Lung microvascular endothelial cell (primary cell): ENCODE results near the gene DUS3L. TPM values are rescaled to one million over a fixed set of nuclear protein-coding genes. Genes with fewer than 3 reads are reported as not detected.
"Not testable (repeated sequence)": the region's sequence is repeated elsewhere in the genome, so short reads cannot be mapped to it uniquely, and the experiment has no call there.

Experiments
- DNase-seq, 2 donors: peaks; one replicate each; pipeline versions ENCODE4 v3.0.0 to v3.0.0-alpha.2; 2010; ENCODE audit warnings: low read depth in 2 of 2
- total RNA-seq: library from RNA; depleted of rRNA; stranded (reverse); fragments of >200 nt; gene quantifications from 2 replicates; pipeline ENCODE4 v1.2.1, GENCODE V29; 2014

Gene DUS3L
- total RNA-seq, 1 donor from 2014 or later: 19.6 TPM

DNA sequence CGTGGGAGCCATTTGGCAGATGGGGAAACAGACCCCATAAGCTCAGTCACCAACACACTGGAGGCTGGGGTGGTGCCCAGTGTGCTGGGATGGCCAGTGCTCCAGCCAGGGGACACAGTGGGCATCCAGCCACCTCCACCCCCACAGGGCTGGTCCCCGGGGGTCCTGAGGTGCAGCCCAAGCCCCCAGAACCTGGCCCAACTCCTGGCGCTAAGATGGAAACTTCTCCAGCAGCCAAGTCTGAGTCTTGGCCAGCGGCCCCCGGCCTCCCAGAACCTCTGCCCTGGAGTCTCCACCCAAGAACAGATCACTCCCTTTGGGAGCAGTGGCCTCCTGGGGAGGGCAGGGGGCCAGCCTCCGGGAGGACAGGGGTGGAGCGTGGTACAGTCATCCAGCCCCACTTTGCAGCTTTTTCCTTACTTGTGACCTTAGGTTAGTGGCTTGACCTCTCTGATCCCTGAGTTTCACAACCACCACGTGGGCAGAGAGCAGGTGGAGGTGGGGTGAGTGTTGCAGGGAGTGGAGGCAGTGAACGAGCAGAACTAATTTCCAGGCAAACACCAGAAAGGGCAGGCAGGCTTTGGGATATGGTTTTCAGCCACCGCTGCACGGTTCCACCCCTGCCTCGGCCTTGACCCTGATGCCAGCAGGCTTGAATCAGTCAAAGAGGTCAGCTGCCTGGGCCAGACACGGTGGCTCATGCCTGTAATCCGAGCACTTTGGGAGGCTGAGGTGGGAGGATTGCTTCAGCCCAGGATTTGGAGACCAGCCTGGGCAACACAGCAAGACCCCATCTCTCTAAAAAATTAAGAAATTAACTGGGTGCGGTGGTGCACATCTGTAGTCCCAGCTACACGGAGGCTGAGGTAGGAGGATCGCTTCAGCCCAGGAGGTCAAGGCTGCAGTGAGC lies 9.7 kb upstream of the DUS3L start:
- DNase-seq: no peak

DNA sequence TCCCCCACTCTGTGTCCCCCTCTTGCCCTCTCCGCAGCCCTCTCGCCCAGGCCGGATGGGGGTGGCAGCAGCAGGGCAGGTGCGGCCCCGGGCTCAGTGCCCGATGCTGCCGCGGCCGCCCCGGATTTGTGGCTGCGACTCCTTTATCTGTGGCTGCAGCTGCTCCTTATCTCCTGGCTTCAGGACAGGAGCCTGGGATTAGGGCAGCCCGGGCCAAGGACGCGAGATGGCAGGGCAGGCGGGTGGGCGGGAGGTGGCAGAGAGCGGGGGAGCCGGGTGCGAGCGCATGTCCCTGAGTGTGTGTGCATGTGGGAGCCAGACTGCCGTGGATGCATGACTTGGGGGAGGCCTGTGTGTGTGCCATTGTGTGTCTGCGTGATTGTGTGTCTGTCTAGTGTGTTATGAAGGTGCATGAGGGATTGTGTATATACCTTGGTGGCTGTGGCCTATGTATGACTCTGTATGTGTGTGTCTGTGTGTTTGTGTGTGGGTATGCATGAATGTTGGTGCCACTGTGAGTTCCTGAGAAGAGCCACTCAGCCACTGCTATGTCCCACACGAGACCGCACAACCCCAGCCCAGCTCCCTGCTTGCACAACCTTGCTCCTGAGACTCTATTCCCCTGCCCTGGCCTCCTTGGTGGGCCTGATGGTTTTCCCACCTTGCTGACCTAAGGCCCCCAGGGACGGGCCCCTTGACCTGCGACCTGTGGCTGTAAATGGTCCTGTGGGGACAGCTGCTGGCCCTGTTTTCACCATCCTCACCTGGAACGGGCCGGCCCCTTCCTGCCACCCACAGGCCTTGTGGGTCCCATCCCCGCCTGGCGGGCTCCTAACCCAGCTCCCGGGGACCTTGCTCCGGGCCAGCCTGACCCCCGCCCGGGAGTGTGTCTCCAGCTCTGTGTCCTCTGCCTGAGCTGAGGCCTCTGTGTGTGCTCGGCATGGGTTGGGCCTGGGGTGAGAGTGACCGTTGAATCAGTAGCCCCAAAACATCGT lies 8.6 kb upstream of the DUS3L start:
- no peak for DNase-seq

DNA sequence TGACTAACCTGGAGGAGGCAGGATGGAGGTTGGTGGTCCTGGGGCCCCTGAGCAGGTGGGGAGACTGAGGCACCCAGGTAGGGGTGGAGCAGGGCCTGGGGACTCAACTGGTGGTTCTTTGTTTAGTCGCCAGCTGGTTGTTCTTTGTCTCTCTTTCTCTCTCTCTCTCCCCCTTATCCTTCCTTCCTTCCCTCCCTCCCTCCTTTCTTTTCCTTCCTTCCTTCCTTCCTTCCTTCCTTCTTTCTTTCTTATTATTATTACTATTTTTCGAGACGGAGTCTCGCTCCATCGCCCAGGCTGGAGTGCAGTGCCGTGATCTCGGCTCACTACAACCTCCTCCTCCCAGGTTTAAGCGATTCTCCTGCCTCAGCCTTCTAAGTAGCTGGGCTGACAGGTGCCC lies 7.3 kb upstream of the DUS3L start:
- no peak for DNase-seq

DNA sequence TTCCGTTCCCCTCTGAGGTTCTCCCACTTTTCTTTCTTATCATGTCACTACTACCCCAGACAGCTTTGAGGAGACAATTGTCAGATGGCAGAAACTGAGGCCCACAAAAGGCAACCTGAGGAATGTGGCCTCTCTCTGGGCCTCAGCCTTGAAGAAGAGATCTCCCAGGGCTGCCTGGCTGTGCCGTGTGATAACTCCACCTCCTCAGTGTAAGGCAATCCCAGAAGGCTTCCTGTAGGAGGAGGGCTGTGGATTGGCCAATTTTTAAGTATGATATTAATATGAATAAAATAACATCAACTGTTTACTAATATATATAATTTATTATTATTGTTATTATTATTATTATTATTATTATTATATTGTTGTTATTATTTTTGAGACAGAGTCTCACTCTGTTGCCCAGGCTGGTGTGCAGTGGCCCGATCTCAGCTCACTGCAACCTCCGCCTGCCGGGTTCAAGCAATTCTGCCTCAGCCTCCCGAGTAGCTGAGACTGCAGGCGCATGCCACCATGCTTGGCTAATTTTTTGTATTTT lies 4.5 kb upstream of the DUS3L start:
- no peak for DNase-seq

DNA sequence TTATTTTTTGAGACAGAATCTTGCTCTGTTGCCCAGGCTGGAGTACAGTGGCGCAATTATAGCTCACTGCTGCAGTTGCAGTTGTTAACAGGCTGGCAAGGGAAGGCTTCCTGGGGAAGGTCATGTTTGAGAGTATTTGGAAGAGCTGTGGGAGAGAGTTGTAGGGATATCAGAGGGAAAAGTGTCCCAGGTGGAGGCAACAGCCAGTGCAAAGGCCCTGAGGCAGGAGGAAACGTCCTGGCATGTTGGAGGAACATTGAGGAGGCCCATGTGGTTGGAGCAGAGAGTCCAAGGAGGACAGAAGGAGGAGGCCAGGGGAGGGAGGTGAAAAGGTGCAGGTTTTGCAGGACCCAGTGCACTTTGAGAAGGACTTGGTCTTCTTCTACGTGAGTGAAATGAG lies 2.2 kb upstream of the DUS3L start:
- no peak for DNase-seq

DNA sequence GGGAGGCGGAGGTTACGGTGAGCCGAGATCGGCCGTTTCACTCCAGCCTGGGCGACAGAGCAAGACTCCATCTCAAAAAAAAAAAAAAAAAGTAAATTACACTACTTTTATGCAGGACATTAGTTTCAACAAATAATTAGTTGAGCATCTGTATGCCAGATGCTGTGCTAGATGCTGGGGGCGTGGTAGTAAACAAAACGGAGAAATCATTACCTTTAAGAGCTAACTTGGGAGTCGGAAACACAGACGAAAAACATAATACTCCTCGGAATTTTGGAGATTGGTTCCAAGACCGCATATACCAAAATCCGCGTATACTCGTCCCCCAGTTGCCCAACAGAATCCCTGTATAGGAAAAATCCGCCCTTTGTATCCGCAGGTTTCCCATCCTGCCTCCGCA lies 1.3 kb upstream of the DUS3L start:
- DNase-seq: no peak

DNA sequence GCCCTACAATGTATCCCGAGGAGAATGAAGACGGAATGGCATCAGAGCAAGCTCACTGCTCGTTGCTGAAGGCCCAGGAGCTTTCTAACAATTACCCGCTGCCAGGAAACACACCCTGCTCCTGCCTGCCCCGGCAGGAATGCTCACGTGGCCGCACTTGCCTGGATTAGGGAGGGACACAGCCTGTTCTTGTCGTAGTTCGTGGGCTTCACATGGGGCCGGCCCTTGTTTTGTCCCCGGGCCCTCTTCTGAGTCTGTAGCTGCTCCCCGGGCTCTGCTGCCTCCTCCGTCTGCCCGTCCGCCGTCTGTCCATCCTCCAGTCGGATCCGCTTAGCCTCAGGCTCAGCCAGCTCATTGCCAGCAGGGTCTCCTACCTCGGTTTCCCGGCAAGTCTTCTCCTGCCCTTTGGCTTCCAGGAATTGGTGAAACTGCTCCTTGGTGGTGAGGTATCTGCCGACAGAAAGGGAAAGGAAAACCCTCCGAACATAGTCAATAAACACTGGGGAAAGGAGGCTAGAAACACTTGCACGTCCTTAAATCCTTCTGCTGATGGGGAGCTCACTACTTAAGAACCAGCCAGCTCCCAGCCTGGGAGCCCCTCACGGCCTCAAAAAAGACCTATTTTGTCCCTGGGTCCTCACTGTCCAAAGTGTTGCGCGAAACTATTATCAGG lies 941 bp downstream of the DUS3L start:
- DNase-seq: no peak

DNA sequence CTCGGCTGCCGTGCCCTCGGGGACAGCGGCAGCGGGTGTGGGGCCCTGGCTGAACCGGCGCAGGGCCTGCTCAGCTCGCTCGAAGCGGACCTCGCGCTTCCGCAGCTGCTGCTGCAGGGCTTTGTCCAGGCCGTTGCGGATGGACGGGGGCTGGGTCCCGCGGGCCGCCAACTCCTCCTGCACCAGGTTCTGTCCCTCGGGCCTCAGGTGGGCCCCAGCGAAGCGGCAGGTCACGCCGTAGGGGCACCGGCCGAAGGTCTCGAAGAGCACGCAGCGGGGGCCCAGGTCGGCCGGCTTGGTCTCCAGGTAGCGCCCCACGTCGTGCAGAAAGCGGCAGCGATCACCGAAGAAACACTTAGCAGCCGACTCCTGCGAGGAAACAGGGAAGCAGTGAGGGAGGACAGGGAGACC lies 1.6 kb downstream of the DUS3L start:
- DNase-seq: no peak

DNA sequence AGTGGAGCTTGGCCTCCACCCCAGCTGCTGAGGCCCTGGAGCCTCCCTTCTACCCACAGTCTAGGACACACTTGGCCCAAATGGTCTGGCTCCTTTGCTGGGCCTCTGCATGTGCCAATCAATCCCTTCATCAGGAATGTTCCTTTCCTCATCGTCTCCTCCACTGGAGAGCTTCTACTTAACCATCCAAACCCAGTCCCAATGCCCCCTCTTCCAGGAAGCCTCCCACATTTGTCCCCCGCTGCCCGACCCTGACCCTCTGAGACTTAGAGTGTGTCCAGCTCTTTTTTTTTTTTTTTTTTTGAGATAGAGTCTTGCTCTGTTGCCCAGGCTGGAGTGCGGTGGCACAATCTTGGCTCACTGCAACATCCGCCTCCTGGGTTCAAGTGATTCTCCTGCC lies 2.5 kb downstream of the DUS3L start:
- DNase-seq: no peak

DNA sequence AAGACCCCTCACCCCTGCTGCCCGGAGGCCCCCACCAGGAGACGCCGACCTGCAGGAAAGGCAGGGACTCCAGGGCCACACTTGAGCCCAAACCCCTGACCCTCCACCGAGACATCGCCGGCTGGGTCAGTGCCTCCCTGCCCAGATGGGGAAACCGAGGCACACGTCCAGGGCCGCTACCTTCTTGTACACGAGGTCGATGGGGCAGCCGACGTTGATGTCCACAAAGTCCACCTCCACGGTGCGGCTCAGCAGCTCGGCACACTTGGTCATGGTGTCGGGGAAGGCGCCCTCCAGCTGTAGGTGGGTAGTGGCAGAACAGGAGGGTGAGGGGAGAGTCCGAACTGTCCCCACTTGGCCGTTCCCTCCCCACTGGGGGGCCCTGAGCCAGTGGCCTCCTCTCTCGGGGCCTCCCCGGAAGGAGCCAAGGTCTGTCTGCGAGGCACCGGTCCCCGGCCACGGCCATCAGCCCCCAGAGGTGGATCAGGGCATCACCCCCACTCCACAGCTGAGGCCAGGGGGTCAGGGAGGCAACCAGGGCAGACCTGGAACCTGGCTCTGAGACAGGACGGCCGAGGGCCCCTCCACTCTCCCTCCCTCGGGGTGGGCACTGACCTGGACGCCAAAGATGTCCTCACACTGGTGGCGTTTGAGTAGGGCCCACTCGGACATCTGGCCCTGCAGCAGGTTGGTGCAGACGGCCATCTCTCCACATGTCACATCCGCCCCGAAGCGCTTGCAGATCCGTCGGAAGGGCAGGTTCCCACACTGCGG lies 3.4 kb downstream of the DUS3L start:
- no peak for DNase-seq

DNA sequence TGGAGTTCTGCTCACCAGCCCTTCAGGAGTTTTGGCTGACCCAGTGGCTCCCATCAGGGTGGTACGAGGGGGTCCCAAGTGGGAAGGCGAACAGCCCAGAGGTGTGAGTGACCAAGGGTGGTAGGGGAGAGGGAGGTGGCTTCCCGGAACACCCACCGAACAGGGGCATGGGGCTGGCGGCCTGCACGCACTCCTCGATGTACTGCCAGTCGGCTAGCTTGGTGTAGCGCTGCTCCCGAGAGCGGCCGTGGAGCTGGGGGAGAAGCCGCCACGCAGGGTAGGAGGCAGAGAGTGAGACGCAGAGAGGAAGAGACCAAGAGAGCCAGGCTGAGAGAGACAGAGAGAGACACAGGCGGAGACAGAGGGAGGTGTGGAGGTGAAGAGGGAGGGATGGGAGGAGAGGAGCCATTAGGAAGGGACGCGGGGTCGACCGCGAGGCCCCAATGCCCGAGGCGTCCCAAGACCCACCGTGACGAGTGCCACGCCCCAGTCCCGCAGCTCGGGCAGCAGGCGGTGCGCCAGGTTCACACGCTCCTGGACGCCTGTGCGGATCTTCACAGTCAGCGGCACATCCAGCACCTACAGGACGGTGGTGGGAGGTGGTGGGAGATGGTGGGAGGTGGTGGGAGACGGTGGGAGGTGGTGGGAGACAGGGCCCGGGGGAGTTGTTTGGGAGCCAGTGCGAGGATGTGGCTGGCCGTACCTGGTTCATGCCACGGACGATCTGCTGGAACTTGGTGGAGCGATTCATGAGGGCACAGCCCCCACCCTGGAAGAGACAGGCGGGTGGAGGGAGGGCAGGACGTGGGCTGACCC lies 4.2 kb downstream of the DUS3L start:
- no peak for DNase-seq

DNA sequence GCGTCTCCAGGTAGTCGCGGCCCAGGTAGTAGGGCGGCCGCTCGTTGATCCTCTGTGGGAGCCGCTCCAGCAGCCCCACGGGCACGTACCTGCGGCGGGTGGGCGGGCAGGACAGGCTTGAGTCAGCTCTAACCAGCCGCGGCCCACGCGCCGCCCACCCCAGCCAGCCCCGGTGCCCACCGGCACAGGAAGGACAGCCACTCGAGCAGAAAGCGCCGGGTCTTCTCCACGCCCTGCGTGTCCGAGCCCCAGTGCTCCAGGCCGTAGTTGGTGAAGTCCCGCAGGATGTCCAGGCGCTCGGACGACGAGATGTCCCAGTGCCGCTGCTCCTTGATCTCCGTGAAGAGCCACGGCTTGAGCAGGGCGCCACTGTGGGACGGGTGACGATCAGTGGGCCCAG lies 5.5 kb downstream of the DUS3L start:
- DNase-seq: no peak

DNA sequence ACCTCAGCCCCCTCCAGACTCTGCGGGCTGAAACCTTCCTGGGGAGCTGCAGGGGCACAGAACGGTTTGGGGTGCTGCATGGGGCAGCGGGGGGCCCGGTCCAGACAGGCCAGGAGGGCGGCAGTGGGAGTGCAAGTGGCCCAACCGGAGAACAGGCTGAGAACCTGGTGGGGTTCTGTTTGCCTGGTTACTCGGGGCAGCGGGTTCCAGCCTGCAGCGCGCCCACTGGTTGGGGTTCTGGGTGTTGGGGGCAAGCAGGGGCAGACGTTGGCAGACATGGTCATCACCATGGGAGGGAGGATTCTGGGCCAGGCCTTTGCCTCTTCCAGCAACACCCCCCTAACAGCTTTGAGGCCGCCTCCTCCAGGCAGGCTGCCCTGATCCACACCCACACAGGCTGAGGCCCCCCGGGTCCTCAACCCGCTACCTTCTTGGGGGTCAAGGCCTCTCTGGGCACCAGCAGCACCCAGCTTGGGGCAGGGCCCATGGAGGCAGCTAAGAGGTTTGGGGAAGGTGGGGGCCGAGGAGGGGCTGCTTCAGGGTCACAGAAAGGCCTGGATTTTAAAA lies 6.3 kb downstream of the DUS3L start, which contains the start of gene PRR22:
TSS of gene PRR22 (minus strand) at position 166 of the 567 bp plus-strand sequence. CDS start at position 80, 86 bp downstream.
- DNase-seq: no peak

DNA sequence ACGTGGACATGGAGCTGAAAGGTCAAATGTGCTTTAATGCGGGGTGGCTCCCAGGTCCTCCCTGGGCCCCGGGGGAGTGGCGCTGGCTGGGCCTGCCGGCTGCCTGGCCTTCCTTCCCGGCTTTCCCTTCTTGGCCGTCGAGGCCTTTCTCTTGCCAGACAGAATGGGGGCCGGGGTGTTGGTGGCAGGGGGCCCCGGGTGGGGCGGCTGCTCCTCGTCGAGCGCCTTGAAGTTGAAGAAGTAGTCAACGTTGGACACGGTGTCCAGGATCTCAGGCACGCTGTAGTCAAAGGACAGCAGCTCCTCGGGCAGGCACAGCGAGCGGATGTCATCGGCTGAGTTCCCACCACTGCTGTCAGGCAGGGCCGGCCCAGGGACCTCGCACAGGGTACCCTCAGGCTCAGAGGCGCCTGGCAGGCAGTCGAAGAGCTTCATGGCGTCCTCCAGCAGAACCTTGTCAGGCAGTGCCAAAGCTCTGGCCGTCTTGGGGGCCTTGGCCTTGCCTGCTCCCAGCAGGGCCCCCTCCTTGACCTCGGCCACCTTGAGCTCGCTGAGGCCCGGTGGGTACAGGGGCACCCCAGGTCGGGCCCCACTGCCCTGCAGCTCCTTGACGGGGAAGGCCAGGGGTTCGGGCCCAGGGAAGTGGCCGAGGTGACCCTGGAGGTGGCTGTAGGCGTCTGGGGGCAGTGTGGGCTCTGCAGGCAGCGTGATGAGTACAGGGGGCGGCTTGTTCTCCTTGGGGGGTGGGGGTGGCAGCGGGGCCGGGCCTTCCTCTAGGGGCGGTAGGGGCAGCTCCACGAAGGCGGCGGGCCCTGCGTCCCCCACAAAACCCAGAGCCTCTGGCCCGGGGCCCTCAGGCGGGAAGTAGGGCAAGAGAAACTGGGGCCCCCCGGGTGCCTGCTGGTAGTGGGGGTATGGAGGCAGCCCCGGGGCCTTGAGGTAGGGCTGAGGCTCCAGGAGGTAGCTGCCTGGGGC lies 7.7 kb downstream of the DUS3L start:
- DNase-seq: no peak

DNA sequence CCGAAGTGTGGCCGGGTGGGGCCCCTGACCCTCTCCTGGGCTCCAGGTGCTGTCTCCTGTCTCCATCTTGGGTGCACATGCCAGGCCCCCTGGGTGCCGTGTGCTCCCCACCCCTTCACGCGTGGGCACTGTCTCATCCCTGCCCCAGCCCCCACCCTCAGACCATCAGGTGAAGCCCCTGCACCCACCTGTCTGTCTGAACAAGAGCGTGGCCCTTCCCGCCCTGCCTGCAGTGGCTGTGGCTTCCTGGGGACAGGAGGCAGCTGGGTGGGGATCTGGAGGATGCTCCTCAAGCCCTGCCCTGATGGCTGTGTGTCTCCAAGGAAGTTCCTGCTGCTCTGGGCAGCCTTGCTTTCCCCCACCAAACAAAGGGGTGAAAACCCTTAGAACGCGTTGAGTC lies 8.6 kb downstream of the DUS3L start:
- no peak for DNase-seq

DNA sequence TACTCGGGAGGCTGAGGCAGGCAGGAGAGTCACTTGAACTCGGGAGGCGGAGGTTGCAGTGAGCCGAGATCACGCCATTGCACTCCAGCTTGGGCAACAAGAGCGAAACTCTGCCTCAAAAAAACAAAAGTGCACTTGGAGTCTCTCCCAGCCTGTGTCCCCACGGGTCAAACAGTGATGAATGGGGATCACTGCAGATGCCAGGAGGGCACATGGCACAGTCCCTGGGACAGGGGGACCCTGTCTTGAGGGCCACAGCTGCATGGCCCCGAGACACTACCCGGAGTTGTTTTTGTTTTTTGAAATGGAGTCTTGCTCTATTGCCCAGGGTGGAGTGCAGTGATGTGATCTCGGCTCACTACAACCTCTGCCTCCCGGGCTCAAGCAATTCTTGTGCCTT lies 10.0 kb downstream of the DUS3L start:
- DNase-seq: not testable (repeated sequence)

DNA sequence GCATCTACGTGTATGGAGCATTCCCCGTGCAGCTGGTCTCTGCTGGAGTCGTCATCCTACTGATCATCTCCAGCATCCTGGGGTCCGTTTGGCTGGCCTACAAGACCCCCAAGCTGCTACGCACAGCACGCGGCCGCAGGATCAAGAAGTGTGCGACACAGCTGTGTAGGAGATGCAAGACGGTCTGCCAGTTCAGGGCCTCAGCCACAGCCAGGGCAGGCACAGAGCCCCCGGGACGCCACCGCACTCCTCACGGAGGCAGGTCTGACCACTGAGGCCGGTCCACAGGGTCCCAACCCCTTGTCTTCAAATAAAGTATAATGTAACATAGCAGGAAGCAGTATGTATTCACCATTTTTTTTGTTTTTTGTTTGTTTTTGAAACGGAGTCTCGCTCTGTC lies 12.6 kb downstream of the DUS3L start:
- DNase-seq: no peak

DNA sequence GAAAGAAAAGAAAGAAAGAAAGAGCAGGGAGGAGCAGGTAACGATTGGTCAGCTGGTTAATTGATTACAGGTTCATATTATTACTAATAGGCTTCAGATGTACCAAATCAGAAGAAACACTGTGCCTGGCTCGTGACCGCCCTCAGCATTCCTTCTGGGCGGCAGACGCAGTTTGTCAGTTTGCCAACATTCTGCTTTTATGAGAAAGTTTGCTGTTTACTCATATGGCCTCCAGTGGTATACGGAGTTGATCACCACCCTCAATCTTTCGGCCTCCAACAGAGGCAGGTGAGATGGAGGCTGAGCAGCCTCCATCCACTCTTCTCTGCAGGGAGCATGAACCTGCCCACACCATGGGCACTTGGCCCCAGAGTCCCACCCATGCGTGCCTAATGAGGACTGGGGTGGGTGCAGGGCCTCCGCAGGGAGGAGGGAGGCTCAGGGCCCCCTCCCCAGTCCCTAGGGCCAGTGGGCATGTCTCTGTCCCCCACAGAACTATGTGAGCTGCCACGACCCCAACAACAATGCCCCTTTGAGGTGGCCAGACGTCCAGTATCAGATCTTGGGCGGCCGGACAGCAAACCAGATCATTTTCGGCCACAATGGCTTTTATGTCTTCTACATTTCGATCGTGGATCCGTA lies 15.2 kb downstream of the DUS3L start:
- no peak for DNase-seq
